ENCODE data around the gene HNRNPAB.

HNRNPAB gene

DNA sequence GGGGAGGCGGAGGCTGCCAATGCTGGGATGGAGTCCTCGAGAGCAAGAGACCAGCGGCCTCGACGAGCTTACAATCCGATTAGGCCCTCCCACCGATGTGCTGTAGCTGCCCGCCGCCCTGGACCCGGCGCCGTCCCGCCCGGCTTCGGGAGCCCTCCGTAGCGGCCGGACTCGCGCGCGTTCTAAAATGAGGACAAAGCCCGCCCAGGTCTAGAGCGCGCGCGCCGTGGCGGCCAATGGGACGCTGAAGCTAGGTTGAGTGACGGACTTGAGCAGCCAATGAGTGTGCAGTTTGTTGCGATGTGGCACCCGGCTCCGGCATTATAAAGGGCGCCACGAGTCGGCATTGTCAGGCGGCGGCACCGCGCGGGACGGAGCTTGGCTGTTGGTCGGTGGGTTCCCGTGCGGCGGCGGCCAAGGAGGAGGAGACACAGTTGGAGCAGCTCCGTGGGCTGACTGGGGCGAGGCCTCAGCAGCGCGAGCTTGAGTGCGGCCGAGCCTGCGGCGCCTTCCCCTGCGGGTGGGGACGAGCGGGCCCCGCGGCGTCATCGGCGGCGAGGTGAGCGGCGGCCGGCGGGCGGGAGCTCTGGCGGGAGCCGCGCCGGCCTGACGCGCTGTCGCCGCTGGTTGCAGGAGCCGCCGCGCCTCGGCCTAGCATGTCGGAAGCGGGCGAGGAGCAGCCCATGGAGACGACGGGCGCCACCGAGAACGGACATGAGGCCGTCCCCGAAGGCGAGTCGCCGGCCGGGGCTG is at the start of gene HNRNPAB:
Gene HNRNPAB (plus strand): TSS at position 352 of the 753 bp plus-strand sequence. CDS start 305 bp downstream, at position 657.
- peak; percentile 94 to 95 for DNase-seq

DNA sequence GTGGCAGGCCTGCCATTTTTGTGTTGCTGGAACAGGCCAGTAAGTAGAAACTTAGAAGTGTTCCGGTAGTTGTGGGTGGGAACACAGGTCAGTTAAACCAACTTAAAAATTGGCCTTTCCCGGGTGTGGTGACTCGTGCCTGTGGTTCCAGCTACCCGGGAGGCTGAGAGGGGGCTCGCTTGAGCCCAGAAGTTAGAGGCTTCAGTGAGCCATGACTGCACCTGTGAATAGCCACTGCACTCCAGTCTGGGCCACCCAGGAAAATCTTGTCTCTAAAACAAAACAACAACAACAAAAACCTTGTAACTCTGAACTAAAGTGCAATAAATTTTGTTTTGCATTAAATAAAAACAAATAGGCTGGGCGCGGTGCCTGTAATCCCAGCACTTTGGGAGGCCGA is 49.3 kb upstream of the HNRNPAB start:
- no peak for DNase-seq

DNA sequence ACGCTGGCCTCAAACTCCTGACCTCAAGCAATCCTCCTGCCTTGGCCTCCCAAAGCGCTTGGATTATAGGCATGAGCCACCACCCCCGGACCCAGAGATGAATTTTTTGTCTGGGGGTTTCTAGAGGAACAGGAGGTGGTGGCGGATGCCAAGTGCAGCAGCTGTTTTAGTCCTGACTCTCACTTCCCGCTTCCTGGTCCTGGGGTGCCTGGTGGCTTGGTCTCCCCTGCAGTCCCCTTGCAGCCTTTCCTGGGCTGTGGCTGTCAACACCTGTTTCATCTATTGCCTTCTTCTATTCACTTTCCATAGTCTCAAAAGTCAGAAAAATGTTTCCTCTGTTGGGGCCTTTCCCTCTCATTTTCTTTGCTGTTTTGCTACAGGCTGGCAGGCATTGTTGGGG is 44.2 kb upstream of the HNRNPAB start:
- no peak for DNase-seq

DNA sequence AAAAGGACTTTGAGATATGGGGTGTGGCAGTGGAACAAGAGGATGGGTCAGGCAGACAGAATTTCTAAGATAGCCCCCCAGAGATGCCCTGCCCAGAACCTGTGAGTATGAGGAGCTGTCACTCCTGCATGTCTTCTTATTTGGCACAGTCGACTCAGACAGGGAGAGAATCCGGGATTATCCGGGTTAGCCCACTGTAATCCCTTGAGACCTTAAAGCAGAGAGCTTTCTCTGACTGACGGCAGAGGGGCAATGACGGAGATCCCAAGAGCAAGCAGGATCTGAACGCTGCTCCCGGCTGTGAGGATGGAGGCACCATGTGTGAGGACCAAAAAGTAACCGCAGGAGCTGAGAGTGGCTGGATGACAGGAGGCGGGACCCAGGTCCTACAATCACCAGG is 41.9 kb upstream of the HNRNPAB start:
- DNase-seq, result no peak

DNA sequence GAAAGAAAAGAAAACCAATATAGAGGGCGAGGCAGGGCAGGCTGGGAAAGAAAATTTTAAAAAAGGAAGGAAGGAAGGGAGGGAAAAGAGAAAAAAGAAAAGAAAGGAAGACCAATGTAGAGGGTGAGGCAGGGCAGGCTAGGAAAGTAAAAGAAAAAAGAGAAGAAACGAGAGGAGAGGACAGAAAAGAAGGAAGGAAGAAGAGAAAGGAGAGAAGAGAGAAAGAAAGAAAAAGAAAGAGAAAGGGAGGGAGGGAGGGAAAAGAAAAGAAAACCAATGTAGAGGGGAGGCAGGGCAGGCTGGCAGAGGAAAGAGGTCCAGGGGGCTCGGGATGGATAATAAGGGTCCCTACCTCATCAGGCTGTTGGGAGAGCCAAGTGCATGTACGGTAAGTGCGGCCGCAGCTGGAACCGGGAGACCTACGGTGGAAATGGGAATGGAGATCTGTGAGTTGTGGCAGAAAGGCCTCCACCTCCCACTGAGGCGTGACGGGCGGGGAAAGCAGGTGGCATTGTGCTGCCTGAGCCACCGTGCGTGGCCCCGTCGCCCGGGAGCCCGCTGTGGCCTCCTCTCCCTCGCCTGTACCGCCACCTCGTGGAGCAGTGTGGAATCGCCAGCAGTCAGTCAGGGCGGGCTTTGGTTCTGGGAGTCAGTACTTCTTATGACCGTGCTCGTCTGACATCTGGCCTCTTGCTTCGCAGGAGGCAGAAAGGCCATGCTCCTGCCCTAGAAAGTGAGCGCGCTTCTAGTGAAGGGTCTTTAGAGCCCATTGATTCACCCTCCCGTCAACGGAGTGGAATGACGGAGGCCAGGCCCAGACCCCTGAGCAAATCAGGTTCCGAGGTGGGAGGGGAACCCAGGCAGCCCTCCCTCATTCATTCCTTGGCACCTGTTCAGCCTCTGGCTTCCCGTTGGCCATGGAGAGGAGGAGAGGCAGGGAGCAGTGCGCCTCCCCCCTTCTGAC is 40.3 kb upstream of the HNRNPAB start:
- peak; percentile 91 to 96 for DNase-seq

DNA sequence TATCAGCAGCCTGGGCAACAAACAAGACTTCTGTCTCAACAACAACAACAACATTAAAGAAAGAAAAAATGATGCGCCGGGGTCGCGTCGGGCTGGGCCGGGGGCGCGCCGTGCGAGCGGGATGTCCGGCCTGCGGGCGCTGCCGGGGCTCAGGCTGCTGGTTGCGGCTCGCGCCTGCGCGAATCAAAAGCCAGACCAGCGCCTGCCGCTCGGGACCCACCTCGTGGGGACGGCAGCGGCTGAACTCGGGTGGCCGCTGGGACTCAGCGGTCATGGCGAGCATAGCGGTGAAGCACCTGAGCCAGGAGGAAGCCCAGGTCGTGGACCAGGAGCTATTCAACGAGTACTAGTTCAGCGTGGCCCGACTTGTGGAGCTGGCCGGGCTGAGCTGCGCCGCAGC is 38.8 kb upstream of the HNRNPAB start:
- no peak for DNase-seq

DNA sequence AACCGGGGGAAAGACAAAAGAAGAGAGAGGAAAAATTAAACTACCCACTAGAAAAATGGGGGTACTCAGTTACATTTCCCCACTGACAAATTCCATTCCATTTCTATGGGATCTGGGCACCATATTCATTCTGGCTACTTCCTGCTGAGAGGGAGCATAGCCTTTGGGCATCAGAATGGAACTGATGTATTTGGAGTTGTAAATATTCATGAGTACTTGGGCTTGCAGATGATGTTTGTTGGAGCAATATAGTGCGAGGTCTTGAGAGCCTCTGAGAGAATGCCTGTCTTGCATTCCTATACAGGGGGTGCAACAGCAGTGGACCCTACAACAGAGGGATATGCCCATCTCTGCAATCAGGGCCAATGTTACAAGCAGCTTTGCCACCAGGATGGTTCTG is 33.9 kb upstream of the HNRNPAB start:
- DNase-seq, result no peak

DNA sequence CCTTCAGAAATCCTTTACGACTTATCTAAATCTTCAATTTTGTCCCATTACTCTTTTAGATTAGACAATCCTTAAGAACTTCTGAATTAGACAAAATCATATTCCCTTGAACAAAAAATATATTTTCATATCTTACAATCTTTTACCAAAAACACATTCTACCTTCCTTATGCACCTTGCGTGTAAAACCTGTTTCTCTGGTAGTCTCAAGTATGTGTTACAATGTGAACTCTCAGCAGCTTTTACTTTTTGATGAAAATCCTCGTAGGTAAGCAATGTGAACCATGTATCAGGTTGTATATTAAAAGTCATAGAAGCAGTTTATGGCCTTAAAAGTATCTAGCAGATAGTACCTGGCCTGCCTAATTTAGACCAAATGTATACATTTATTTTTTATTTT is 29.9 kb upstream of the HNRNPAB start:
- no peak for DNase-seq

DNA sequence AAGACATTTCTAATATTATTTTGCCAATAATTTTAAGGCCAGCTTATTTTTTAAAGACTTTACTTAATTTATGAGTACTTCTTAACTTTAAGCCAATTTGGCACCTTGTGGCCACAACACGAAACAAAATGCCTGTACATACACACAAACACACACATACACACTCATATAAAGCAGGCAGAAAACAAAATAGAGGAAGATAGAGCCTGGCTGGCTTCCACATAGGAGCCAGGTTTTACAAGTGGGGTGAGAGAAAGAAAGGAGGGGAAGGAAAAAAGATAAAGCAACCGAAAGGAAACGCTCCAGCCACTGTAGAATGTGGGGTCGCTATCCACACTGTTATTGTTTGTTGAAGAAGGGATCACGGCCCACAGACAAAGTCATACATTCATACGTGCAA is 27.5 kb upstream of the HNRNPAB start:
- DNase-seq, result no peak

DNA sequence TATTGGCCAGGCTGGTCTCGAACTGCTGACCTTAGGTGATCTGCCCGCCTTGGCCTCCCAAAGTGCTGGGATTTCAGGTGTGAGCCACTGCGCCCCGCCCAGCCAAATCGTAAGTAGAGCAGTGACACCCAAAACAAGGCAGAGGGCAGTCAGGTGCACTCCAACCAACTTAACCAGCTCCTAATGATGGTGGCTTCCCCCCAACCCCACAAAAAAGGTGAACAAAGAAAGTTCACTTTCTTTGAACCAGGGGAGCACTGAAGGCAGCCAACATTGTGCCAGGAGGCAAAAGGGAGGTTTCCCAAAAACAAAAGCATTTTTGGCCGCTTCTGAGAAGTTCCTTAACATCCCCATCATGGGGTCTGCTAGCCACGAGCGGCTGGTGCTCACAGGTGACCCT is 26.8 kb upstream of the HNRNPAB start:
- no peak for DNase-seq

DNA sequence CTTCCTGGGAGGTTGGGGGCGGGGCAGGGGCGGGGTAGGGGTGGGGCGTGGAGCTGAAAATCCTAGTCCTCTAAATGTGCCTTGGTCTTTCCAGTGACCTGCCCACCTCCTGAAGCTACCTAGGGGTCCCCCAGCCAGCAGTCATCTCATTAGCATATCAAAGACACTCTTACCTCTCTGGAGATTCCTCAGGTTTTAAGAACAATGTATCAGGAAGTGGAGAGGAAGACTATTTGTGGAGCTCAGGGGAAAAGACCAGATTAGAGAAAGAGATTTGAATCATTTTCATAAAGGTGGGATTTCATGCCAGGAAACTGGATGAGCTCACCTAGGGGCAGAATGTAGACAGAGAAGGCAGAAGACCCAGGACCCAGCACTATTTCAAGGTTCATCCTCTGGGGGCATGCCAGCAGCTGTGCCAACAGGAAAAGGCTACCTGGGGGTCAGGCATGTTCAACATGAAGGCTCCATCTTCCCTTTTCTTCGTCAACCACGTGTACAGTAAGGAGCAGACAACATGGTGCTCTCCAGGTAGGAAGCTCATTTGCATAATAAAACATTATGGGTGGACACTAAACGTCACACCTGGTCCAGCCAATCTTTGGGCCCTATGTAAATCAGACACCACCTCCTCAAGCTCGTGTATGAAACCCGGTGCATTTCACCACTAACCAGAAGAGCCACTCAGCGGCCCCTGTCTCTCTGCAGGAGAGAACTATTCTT is 24.0 kb upstream of the HNRNPAB start:
- no peak for DNase-seq

DNA sequence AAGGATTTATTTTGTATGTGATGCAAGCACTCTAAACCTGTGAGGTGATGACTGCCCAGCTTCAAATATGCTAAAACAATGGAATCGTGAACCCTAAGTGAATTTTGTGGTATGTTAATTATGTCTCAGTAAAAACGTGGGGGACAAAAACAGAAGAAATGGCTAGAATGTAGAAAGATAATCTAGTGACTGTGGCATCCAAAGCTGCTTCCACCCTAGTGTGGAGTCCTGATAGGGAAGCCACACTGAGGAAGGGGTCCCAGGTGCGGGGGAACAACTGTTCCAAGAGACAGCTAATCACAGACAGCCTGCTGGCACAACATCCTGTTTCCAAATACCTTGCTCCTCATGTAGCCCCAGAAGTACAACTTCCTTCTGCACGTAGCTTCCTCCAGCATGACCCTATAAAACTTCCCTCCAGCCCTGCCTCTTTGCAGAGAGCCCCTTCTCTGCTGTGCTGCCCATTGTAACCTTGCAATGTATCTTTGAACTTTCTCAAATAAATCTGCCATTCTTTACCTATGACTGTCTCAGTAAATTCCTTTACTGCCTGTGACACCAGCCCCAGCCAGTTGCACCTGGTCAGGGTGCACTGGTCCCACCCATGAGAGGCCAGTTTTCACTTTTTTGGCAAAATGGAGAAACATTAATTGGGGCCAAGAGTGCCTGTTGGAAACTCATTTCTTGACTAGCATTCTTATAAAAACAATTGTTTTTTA is 22.0 kb upstream of the HNRNPAB start:
- no peak for DNase-seq

DNA sequence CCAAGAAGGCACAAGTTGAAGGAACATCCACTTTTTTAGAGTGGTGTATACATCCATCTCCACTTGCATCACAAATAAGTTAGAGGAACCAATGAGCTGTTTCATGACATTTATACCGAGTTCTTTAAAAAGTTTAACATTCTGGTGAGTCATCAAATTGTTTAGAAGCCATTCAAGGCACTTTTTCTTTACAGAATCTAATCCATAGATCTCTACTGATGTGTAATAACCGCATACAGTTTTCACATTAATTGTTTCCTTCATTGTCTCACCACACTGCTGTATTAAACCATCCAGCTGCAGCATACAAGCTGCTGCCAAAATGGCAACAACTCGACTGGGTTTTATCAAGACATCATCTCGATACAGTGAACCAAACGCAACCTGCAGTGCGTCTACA is 17.9 kb upstream of the HNRNPAB start:
- no peak for DNase-seq

DNA sequence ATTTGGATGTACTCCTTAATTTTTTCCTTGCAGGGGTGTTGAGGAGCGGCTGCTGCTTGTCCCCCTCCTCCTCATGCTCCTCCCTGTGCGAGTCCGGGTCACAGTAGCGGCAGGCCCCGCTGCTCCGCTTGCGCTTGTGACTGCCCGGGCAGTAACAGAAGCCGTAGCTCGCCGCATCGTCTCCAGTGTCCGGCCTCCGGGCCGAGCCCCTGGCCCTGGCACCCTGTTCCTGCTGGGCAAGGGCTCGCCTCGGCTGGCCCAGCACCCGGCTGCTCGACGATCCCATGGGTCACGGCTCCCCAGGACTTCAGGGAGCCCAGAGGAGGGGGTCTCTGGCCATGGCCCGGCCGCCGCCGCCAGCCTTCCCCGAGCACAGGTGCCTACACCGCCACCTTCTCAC is 17.3 kb upstream of the HNRNPAB start, which contains the start of gene GMCL2:
Gene GMCL2 (minus strand): TSS at position 358 of the 400 bp plus-strand sequence. CDS start 72 bp downstream, at position 286.
- no peak for DNase-seq

DNA sequence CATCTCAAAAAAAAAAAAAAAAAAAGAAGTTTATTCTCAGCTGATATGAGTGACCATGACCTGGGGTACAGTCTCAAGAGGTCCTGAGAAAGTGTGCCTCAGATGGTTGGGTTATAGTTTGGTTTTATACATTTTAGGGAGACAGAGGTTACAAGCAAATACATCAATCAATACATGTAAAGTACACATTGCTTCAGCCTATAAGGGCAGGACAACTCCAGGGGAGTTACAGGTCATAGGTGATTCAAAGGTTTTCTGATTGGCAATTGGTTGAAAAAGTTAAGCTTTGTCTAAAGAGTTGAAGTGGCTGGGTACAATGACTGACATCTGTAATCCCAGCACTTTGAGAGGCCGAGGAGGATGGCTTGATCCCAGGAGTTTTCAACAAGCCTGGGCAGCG is 14.9 kb upstream of the HNRNPAB start:
- DNase-seq, result no peak

DNA sequence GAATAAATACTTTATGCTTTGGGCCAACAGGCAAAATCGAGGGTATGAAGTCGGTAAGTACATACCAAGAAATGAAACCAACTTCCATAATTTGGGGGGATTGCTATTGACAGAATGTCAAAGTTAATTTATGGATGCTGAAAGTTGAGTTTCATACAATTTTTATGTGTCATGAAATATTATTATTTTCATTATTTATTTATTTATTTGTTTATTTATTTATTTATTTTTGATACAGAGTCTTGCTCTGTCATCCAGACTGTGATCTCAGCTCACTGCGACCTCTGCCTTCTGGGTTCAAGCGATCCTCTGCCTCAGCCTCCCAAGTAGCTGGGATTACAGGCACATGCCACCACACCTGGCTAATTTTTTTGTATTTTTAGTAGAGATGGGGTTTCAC is 12.7 kb upstream of the HNRNPAB start:
- no peak for DNase-seq

DNA sequence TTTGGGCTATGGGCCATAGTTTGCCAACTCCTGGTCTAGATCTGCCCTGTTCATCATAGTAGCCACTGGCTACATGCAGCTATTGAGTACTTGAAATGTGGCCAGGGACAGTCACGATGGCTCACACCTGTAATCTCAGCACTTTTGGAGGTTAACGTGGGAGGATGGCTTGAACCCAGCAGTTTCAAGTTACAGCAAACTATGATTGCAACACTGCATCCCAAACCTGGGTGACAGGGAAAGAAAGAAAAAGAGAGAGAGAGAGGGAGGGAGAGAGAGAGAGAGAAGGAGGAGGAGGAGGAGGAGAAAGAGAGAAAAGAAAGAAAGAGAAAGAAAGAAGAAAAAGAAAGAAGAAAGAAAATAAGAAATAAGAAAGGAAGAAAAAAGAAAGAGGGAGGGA is 12.1 kb upstream of the HNRNPAB start:
- DNase-seq, result no peak

DNA sequence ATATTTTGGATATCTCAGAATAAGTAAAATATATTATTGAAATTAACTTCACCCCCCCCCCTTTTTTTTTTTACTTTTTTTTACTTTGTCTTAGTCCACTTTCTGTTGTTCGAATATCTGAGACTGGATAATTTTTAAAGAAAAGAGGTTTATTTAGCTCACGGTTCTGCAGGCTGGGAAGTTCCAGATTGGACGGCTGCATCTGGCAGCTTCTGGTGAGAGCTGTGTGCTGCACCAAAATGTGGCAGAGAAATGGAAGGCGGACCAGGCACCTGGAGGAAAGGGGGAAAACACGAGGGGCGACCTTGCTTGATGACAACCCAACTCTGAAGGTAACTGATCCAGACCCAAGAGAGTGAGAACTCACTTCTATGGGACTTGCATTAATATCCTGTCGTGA is 11.5 kb upstream of the HNRNPAB start:
- no peak for DNase-seq

DNA sequence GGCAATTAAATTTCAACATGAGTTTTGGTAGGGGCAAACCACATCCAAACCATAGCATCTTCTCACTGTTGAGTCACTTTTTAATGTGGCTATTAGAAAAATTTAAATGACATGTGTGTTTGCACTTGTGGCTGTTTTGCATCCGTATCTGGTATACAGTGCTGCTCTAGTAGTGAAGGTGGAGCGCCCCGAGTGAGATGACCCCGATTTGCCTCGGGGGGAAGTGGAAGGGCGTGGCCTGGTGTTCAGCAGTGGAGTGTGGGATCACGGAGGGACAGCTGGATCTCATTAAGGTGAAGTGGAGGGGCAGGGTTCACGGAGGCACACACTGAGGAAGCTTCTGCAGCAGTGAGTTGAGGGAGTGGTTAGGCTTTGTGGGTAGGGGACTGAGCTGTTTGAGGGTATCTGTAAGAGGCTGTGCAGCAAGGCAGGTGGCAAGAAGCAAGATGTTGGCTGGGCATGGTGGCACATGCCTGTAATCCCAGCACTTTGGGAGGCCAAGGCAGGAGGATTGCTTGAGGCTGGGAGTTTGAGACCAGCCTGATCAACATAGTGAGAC is 11.0 kb upstream of the HNRNPAB start:
- no peak for DNase-seq

DNA sequence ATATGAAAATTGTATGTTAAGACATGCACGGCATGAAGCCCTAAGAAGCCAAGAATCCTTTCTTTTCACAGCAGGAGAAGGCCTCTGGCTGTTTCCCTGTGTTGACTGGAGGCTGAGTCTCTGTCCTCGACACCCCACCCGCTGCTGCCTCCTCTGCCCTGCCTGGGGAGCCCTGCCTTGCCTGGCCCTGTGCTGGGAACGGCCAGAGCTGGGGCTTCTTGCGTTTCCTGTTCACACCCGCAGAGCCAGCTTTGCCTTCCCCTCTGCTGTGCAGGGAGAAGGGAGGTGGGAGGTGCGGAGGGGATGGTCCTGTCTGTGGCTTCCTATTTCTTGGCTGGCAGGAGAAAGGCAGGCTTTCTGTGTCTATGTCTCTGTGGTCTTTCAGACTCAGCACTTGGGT is 10.3 kb upstream of the HNRNPAB start:
- no peak for DNase-seq

DNA sequence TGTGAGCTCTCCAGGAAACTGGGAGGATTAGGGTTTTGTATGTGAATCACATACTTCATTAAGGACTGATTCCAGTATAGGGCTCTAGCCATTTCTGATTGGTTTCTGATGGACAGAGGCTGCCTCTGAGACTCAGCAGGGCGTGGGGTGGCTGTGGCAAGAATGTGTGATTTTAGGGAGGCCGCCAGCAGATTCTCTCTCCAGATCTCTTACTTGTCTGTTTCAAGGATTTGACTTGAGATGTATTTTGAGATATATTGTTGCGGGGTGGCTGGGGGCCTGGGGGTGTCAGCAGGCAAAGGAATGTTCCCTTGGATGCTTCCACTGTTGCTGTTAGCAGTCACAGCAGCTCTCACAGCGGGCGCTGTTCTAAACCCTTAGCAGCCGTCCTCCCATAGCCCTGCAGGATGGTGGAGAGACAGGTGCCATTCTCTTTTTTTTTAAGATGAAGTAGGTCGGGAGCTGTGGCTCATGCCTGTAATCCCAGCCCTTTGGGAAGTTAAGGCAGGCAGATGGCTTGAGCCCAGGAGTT is 8.0 kb upstream of the HNRNPAB start:
- no peak for DNase-seq

DNA sequence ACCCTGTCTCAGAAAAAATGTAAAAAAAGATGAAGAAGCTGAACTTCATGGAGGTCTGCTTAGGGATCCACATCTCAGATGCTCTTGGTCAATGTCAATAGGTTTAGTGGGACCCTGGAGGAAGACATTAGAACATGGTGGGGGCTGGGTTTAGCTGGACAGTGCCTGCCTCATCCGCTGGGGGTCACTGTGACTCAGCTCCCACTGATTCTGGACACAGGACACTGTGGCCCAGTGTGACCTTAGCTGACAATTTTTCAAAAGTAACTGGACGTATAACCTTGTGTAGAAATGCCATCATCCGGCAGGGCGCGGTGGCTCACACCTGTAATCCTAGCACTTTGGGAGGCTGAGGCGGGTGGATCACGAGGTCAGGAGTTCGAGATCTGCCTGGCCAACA is 7.3 kb upstream of the HNRNPAB start:
- DNase-seq, result no peak

All from activated CD4-positive, alpha-beta T cell treated with anti-CD3 and anti-CD28 coated beads, Interleukin-2, amount 50 U/mL, for 4 hours (primary cell).